GM13977 (cell line): ENCODE measurements around the gene NRARP.

ENCODE experiments used
- DNase-seq: peaks from one replicate; pipeline ENCODE4 v3.0.0; 2012; ENCODE audit warnings: low spot score
- in situ Hi-C: fragments of 300-500 bp; cut with MboI; formaldehyde crosslinking; loops from one replicate; pipeline ENCODE4 v1.12.0; 2022; ENCODE audit warnings: low sequenced_read_pairs, low pct_unique_long_range_greater_than_20kb, mixed read lengths, inconsistent platforms; ENCODE audit not compliant: unreplicated experiment
- TF ChIP-seq, protein P1 (sequence below): IDR thresholded peaks from 2 replicates; pipeline ENCODE4 v1.5.1; 2012; ENCODE audit warnings: mild to moderate bottlenecking, control low read depth; ENCODE audit not compliant: insufficient read depth; ENCODE audit errors: extremely low read depth, missing control alignments

Gene NRARP

DNA sequence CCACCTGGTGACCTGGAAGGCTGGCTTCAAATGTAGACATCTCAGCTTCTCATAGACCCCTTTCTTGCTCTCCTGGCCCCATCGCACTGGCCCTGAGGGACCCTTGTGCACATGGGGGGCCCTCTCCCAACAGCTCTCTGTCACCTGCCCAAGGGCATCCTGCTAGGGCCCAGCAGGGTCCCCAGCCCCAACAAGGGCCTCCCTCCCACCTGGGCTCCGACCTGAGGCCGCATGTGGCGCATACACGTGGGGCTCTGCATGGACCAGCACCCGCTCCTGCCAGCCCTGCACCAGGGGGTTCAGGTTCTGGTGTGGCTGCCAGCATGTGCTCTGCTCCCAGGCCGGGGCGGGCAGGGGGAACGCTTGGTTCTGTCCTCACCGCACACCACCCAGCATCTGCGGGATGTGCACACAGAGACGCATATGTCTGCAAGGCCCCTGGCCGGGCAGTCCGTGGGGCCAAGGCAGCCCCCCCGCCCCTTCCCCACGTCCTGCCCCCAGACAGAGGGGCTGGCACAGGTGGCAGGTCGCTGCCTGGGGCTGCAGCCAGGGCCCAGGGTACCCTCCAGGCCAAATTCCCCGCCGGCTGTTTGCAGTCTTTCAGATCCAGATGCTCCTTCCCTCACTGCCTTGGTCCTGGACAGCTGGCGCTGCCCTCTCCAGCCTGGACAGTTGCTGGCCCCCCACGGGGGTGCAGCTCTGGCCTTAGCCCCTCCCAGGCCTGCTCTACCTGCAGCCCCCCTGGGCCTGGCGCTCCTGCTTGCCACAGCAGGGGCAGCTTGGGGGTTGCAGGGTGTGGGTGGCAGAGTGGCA is 17.9 kb upstream of the NRARP start:
- peak; percentile 27 for DNase-seq
- TF ChIP-seq, protein P1, sequence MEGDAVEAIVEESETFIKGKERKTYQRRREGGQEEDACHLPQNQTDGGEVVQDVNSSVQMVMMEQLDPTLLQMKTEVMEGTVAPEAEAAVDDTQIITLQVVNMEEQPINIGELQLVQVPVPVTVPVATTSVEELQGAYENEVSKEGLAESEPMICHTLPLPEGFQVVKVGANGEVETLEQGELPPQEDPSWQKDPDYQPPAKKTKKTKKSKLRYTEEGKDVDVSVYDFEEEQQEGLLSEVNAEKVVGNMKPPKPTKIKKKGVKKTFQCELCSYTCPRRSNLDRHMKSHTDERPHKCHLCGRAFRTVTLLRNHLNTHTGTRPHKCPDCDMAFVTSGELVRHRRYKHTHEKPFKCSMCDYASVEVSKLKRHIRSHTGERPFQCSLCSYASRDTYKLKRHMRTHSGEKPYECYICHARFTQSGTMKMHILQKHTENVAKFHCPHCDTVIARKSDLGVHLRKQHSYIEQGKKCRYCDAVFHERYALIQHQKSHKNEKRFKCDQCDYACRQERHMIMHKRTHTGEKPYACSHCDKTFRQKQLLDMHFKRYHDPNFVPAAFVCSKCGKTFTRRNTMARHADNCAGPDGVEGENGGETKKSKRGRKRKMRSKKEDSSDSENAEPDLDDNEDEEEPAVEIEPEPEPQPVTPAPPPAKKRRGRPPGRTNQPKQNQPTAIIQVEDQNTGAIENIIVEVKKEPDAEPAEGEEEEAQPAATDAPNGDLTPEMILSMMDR: no peak
- in situ Hi-C loops: no loop called here

GRCh38 chr9:137319011-137319738 is 17.1 kb upstream of the NRARP start:
- no peak for DNase-seq
- in situ Hi-C loops: no loop called here
- TF ChIP-seq, protein P1: no peak

DNA sequence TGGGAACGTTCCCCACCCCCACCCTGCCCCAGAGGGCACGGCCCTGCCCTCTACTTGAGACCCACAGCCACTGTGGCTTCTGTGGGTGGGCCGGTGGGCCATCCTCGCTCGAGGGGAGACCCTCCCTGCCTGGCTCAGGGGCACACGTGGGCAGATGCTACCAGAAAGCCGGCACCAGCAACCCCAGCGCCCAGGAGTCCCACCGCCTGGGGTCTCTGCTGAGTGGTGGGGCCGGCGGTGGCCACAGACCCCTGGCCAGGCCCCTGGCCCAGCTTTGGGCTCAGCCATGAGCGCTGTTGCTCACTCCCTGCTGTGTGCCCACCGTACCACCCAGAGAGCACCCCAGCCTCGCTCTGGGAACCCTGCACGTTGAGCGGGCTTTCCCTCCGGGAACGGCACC is 16.5 kb upstream of the NRARP start:
- in situ Hi-C loops: no loop called here
- no peak for DNase-seq
- TF ChIP-seq, protein P1: no peak

DNA sequence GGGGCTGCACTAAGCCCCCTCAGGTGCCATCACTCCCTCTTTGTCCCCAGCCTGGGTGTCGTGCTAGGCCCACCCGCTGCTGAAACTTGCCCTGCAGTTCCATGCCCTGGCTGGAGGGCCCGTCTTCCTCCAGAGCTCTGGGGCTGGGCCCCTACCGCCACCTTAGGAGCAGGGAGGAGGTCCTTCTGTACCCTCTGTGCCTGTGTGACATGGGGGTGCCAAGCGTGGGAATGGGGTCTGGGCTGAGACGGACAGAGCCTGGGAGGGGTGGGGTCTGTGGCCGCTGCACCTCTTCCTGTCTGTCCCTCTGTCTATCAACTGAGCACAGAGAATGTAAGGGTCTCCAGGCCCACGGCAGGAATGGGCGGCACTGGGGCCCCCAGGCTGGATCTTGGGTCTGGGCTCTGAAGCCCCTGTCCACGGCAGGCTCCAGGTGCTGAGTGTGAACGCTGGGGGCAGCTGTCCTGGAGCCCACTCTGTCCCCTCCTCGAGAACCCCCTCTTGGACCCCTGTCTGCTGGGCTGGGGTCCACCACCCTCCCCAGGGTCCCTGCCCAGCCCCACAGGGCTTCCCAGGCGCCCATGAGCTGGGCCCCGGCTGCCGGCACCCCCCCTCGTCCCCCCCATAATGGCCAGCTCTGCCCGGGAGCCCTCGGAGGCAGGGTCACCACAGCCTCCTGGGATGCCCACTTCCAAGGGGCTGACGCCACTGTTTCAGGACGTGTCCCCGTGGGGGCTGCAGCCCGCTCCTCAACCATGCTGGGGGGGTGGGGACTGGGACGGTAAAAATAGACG is 15.8 kb upstream of the NRARP start:
- TF ChIP-seq, protein P1: no peak
- DNase-seq: peak; percentile 28
- in situ Hi-C loops: no loop called here

DNA sequence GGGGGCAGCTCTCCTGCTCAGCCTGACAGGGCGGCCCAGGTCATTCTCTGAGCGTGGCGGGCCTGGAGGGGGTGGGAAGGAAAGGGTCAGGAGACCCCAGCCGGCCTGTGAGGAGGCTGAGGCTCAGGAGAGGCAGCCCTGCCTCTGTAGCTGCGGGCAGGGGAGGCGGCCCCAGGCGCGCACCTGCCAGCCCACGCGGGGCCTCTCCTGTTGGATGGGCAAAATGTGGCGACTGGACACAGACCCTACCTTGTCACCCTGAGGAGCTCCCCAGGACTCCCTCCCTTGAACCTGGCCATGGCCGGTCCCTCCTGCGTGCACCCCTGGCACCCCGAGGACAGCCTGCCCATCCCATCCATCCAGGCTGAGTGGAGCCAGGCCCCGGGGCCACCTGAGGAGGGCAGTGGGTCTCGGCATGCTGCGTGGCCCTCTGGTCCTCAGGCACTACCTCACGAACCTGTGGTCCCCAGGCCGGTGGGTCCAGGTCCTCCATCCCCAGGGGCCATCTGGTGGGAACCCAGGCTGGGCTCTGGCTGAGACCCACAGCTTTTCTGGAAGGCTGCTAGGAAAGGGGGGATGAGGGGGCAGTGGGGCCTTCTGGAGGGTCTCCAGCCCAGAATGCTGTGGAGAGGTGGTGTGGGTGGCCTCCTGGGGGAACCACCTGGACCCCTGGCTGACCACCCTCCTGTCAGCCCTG is 15.1 kb upstream of the NRARP start:
- in situ Hi-C loops: no loop called here
- DNase-seq: peak; percentile 29
- TF ChIP-seq, protein P1: no peak
